ENCODE measurements around the gene CLASRP. TPM values are rescaled to one million over a fixed set of nuclear protein-coding genes. Genes with fewer than 3 reads are reported as not detected.
"Not testable (repeated sequence)": the region's sequence is repeated elsewhere in the genome, so short reads cannot be mapped to it uniquely, and the experiment has no call there.

CLASRP gene
- total RNA-seq, 2 experiments from 2014 or later = 142 to 166 TPM

- Histone ChIP-seq H3K79me2 (ENCODE audit: insufficient read depth, low read depth, low read length) (peaks cover 35% of the 10 kb centered on the region; the same call in 1 of the 2 replicates), H3K36me3 (ENCODE audit: insufficient read depth, low read length) (peaks cover 5% of the 10 kb centered on the region), H3K4me1 (ENCODE audit: insufficient read depth, low read length, poor library complexity, severe bottlenecking) (peaks cover 55% of the 10 kb centered on the region), H3K27ac (ENCODE audit: low read depth, low read length, poor library complexity, severe bottlenecking) (peak overlapping the region; percentile 66), H3K4me2 (ENCODE audit: low read length) (peak overlapping the region; percentile 67; the same call in 1 of the 2 replicates), H3K9me3 (ENCODE audit: low read length) (no peaks in the 10 kb centered on the region), H2AFZ (ENCODE audit: low read length) (no peak overlapping the region), H3K9me2 (ENCODE audit: insufficient read depth, low read length) (no peaks in the 10 kb centered on the region), H3K4me3 (ENCODE audit: low read depth, low read length, poor library complexity, severe bottlenecking) (no peak overlapping the region), H4K20me1 (ENCODE audit: insufficient read depth, low read length) (0 out of 2 replicates have a peak, but pooled peaks cover 7% of the 10 kb centered on the region)
- intact Hi-C loops (cut with micrococcal nuclease; ENCODE audit: unreplicated experiment) = loop anchor here (1.0 kb wide), 1 partner anchor 25 kb away; no protein-coding TSS in a partner anchor
- BruUV-seq (replicated peaks) = no TSS peak
- CTCF ChIA-PET (ENCODE audit: unreplicated experiment) = interaction anchor here (0.6 kb wide), 1 partner anchor 1759 kb away, joined by 3 read pairs; no protein-coding TSS in a partner anchor
- no peak for DNase-seq (ENCODE audit: low spot score)
- TF ChIP-seq EZH2phosphoT487 (IDR thresholded peaks at IDR 0.05; ENCODE audit: borderline replicate concordance, low read depth, low read length) = no peak
- POLR2A ChIA-PET = no interaction called here
Measured at GRCh38 chr19:45117671-45118070, 78.8 kb downstream of the CLASRP start.

GRCh38 chr19:45118106-45118505 is 79.3 kb downstream of the CLASRP start:
- H3K9me3 ChIP-seq (ENCODE audit: low read length) = no peaks in the 10 kb centered on the region
- peaks cover 55% of the 10 kb centered on the region for H3K4me1 ChIP-seq (ENCODE audit: insufficient read depth, low read length, poor library complexity, severe bottlenecking)
- H3K4me2 ChIP-seq (ENCODE audit: low read length) = peak overlapping the region; percentile 67
- H4K20me1 ChIP-seq (ENCODE audit: insufficient read depth, low read length) = 0 out of 2 replicates have a peak, but pooled peaks cover 7% of the 10 kb centered on the region
- peaks cover 5% of the 10 kb centered on the region for H3K36me3 ChIP-seq (ENCODE audit: insufficient read depth, low read length)
- H3K79me2 ChIP-seq (ENCODE audit: insufficient read depth, low read depth, low read length) = peaks cover 35% of the 10 kb centered on the region; the same call in 1 of the 2 replicates
- DNase-seq (ENCODE audit: low spot score) = no peak
- intact Hi-C loops (cut with micrococcal nuclease; ENCODE audit: unreplicated experiment) = loop anchor here (1.0 kb wide), 1 partner anchor 26 kb away; no protein-coding TSS in a partner anchor
- no TSS peak for BruUV-seq (replicated peaks)
- ChIA-PET CTCF (ENCODE audit: unreplicated experiment) (no interaction called here), POLR2A (interaction anchor here (0.6 kb wide), 1 partner anchor 59 kb away, joined by 3 read pairs; no protein-coding TSS in a partner anchor)
- H2AFZ ChIP-seq (ENCODE audit: low read length) = no peak overlapping the region
- TF ChIP-seq CTCF (conservative IDR thresholded peaks at IDR 0.05; ENCODE audit: low read length) (no peak), EZH2phosphoT487 (IDR thresholded peaks at IDR 0.05; ENCODE audit: borderline replicate concordance, low read depth, low read length) (no peak)
- peak overlapping the region; percentile 66 for H3K27ac ChIP-seq (ENCODE audit: low read depth, low read length, poor library complexity, severe bottlenecking)
- no peaks in the 10 kb centered on the region for H3K9me2 ChIP-seq (ENCODE audit: insufficient read depth, low read length)
- H3K4me3 ChIP-seq (ENCODE audit: low read depth, low read length, poor library complexity, severe bottlenecking) = peak overlapping the region; percentile 25

- DNase-seq (ENCODE audit: low spot score) = peak; percentile 87
- H4K20me1 ChIP-seq (ENCODE audit: insufficient read depth, low read length); H3K9me2 ChIP-seq (ENCODE audit: insufficient read depth, low read length); H3K9me3 ChIP-seq (ENCODE audit: low read length); H2AFZ ChIP-seq (ENCODE audit: low read length); BruUV-seq (replicated peaks); CTCF ChIA-PET (ENCODE audit: unreplicated experiment); H3K36me3 ChIP-seq (ENCODE audit: insufficient read depth, low read length): not testable (repeated sequence)
- POLR2A ChIA-PET = interaction anchor here (0.6 kb wide), 1 partner anchor 59 kb away, joined by 3 read pairs; no protein-coding TSS in a partner anchor
- intact Hi-C loops (cut with micrococcal nuclease; ENCODE audit: unreplicated experiment) = loop anchor here (1.0 kb wide), 1 partner anchor 26 kb away; no protein-coding TSS in a partner anchor
- peaks cover 51% of the 10 kb centered on the region for H3K4me1 ChIP-seq (ENCODE audit: insufficient read depth, low read length, poor library complexity, severe bottlenecking)
- H3K4me2 ChIP-seq (ENCODE audit: low read length) = peak overlapping the region; percentile 67
- peaks cover 35% of the 10 kb centered on the region; the same call in 1 of the 2 replicates for H3K79me2 ChIP-seq (ENCODE audit: insufficient read depth, low read depth, low read length)
- H3K27ac ChIP-seq (ENCODE audit: low read depth, low read length, poor library complexity, severe bottlenecking) = peak overlapping the region; percentile 66
- peak overlapping the region; percentile 25 for H3K4me3 ChIP-seq (ENCODE audit: low read depth, low read length, poor library complexity, severe bottlenecking)
Measured at GRCh38 chr19:45118591-45119355, 79.9 kb downstream of the CLASRP start.
